Neural progenitor cell (in vitro differentiated cells): Measurements from ENCODE around the gene ZIC5.

ENCODE experiments used
- CTCF ChIP-seq: fragments of 200-600 bp; sonication (generic); IDR thresholded peaks from 2 replicates; pipeline ENCODE4 v1.5.1; 2017; ENCODE audit warnings: antibody characterized with exemption, mild to moderate bottlenecking
- EZH2 ChIP-seq: fragments of 200-600 bp; sonication (generic); IDR thresholded peaks from 2 replicates; pipeline ENCODE4 v1.6.1; 2017; ENCODE audit warnings: antibody characterized with exemption, mild to moderate bottlenecking, moderate library complexity
- EZH2phosphoT487 ChIP-seq: fragments of 200-600 bp; sonication (generic); IDR thresholded peaks from 2 replicates; pipeline ENCODE4 v1.6.1; 2017; ENCODE audit warnings: antibody characterized with exemption

DNA sequence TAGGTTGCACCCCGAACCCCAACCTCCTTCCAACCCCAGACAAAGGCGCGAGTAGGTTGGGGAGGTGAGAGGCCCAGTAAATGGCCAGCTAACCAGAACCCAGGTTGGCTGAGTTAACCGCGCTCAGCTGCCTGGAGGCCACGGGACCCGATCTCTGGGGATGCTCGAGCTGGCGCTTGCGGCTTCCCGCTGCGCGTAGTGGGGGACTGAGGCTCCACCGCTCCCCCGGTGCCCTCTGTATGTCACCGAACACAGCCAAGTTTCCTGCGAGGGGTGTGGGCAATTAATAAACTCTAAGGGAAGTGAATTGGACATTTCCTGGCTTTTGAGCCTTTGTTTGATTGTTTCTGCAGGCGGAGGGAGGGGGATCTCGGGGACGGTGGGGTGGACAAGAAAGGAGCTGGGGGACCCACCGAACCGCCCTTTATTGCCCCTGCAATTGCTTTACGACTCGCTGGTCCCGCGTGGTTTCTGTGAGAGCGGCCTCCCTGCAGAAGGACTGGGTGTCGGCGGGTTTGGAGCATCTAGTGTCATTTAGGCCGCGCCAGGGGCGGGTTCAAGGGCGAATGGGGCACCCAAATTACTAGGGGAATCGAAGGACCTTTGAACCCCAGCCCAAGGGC is 3.5 kb upstream of the ZIC5 start:
- no peak for TF ChIP-seq CTCF
- TF ChIP-seq EZH2 = peak; percentile 4
- peak; percentile 32 for TF ChIP-seq EZH2phosphoT487
